Measurements from ENCODE around the gene TTPAL.

Gene TTPAL

GRCh38 chr20:44438782-44439181 lies 36.9 kb upstream of the TTPAL start:
- Histone ChIP-seq H3K9me3 (no peaks in the 10 kb centered on the region), H3K36me3 (no peaks in the 10 kb centered on the region), H3K4me1 (no peaks in the 10 kb centered on the region), H3K27me3 (no peaks in the 10 kb centered on the region), H3K4me3 (ENCODE audit: low read depth, low read length) (no peak overlapping the region)
- no peak for DNase-seq
- no peak for TF ChIP-seq CTCF (IDR thresholded peaks at IDR 0.05; ENCODE audit: low read depth, low read length)

GRCh38 chr20:44439318-44439717 lies 36.4 kb upstream of the TTPAL start:
- no peaks in the 10 kb centered on the region for H3K27me3 ChIP-seq
- no peak for TF ChIP-seq CTCF (IDR thresholded peaks at IDR 0.05; ENCODE audit: low read depth, low read length)
- no peaks in the 10 kb centered on the region for H3K9me3 ChIP-seq
- no peaks in the 10 kb centered on the region for H3K4me1 ChIP-seq
- no peak overlapping the region for H3K4me3 ChIP-seq (ENCODE audit: low read depth, low read length)
- DNase-seq, result no peak
- no peaks in the 10 kb centered on the region for H3K36me3 ChIP-seq

- H3K27me3 ChIP-seq, result no peaks in the 10 kb centered on the region
- no peaks in the 10 kb centered on the region for H3K36me3 ChIP-seq
- H3K4me1 ChIP-seq, result no peaks in the 10 kb centered on the region
- TF ChIP-seq CTCF (IDR thresholded peaks at IDR 0.05; ENCODE audit: low read depth, low read length), result no peak
- DNase-seq, result no peak
- no peaks in the 10 kb centered on the region for H3K9me3 ChIP-seq
- no peak overlapping the region for H3K4me3 ChIP-seq (ENCODE audit: low read depth, low read length)
Observed at GRCh38 chr20:44442298-44443070, 33.2 kb upstream of the TTPAL start.

GRCh38 chr20:44445742-44446710 lies 29.6 kb upstream of the TTPAL start:
- Histone ChIP-seq H3K36me3 (no peaks in the 10 kb centered on the region), H3K4me1 (no peaks in the 10 kb centered on the region), H3K4me3 (ENCODE audit: low read depth, low read length) (no peak overlapping the region), H3K27me3 (no peaks in the 10 kb centered on the region), H3K9me3 (no peaks in the 10 kb centered on the region)
- DNase-seq, result no peak
- no peak for TF ChIP-seq CTCF (IDR thresholded peaks at IDR 0.05; ENCODE audit: low read depth, low read length)

GRCh38 chr20:44447827-44448419 lies 27.8 kb upstream of the TTPAL start:
- Histone ChIP-seq H3K27me3 (no peaks in the 10 kb centered on the region), H3K4me3 (ENCODE audit: low read depth, low read length) (no peak overlapping the region), H3K36me3 (no peaks in the 10 kb centered on the region), H3K4me1 (no peaks in the 10 kb centered on the region), H3K9me3 (no peaks in the 10 kb centered on the region)
- DNase-seq, result no peak
- no peak for TF ChIP-seq CTCF (IDR thresholded peaks at IDR 0.05; ENCODE audit: low read depth, low read length)
